ENCODE measurements around the gene VPS13D. TPM values are rescaled to one million over a fixed set of nuclear protein-coding genes. Genes with fewer than 3 reads are reported as not detected.
A peak's percentile ranks its signal among the peaks of the same experiment; 100 is the strongest.

VPS13D gene
- total and polyA plus RNA-seq, 2 donors (not counting 3 experiments of a cell fraction or from before 2014, with no cell fraction given) = 13.6 to 48.5 TPM

DNA sequence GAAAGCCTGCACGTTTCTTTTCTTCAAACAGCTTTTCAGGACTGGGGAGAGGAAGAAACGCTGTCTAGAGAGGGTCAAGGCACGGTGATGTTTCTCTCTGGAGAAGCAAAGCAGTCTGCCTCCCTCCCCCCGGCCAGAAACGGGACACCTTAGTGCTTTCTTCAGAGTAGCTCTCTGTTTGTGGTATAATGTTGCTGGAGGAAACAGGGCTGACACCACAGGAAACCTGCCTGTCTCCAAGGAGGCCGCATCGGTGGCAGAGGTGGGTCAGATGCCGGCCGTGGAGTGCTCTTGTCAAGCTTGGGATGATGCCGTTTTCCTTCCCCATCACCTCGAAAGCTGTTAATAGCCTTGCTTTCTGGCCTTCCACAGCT, 248.8 kb downstream of the VPS13D start:
- no peaks in the 10 kb centered on the region for H3K27me3 ChIP-seq (ENCODE audit: control insufficient read depth in 2 of 2, insufficient read depth in 2 of 2, low read length in 2 of 2)
- peak overlapping the region; percentile 40 for H3K9ac ChIP-seq (replicated peaks; ENCODE audit: extremely low read depth, insufficient read depth, low read length)
- POLR2A ChIA-PET = interaction anchor here (0.8 to 1.8 kb wide), 3 partner anchors 24 to 116 kb away, joined by 4 to 6 read pairs (median 5); no protein-coding TSS in a partner anchor
- BruUV-seq (replicated peaks) = no TSS peak
- peak overlapping the region; percentile 2 for H3K4me2 ChIP-seq (ENCODE audit: insufficient read depth, low read length)
- no peaks in the 10 kb centered on the region for H4K20me1 ChIP-seq (replicated peaks; ENCODE audit: control insufficient read depth, extremely low read depth, insufficient read depth, low read length)
- H3K9me3 ChIP-seq (replicated peaks; ENCODE audit: control insufficient read depth, insufficient read depth, low read length) = no peaks in the 10 kb centered on the region
- H3K9me1 ChIP-seq (replicated peaks; ENCODE audit: control insufficient read depth, extremely low read depth, insufficient read depth, low read length) = no peaks in the 10 kb centered on the region
- peaks cover 61% of the 10 kb centered on the region for H3K4me1 ChIP-seq (ENCODE audit: control insufficient read depth, extremely low read depth, insufficient read depth, low read length)
- no peak for FAIRE-seq
- no peak overlapping the region for H3K4me3 ChIP-seq (replicated peaks in 1 of 3; ENCODE audit: insufficient read depth in 1 of 3, low read depth in 1 of 3, low read length in 3 of 3)
- H3K36me3 ChIP-seq (ENCODE audit: control insufficient read depth in 2 of 2, extremely low read depth in 1 of 2, insufficient read depth in 2 of 2, low read length in 2 of 2) = no peaks in the 10 kb centered on the region
- CTCF ChIA-PET = interaction anchor here (0.7 to 2.8 kb wide), 10 partner anchors 18 to 180 kb away, joined by 3 to 12 read pairs (median 6); no protein-coding TSS in a partner anchor
- no peak overlapping the region for H2AFZ ChIP-seq (ENCODE audit: low read depth, low read length)
- H3K79me2 ChIP-seq (ENCODE audit: control insufficient read depth, insufficient read depth, low read length) = no peaks in the 10 kb centered on the region
- H3K27ac ChIP-seq (ENCODE audit: insufficient read depth, low read depth, low read length) = peak overlapping the region; percentile 66
- TF ChIP-seq JUN (IDR thresholded peaks at IDR 0.05; ENCODE audit: borderline replicate concordance, insufficient read depth, insufficient read length, low read depth) = no peak
- peak; percentile 5 for TF ChIP-seq POLR2AphosphoS5 (IDR thresholded peaks at IDR 0.05; ENCODE audit: insufficient read depth, low read depth, low read length)
- TF ChIP-seq MAX (IDR thresholded peaks at IDR 0.05; ENCODE audit: insufficient read depth, insufficient read length) = no peak
- no peak for TF ChIP-seq GATA2 (IDR thresholded peaks at IDR 0.05; ENCODE audit: insufficient read depth, insufficient read length, low read depth, low read length)
- TF ChIP-seq CTCF (IDR thresholded peaks at IDR 0.05; ENCODE audit: extremely low read depth in 1 of 2, insufficient read depth in 1 of 2, low read depth in 1 of 2, low read length in 2 of 2) = no peak
- TF ChIP-seq POLR2A (IDR thresholded peaks at IDR 0.05; ENCODE audit: low read depth, low read length) = no peak
- TF ChIP-seq FOS (IDR thresholded peaks at IDR 0.05; ENCODE audit: borderline replicate concordance, insufficient read depth, low read length) = peak; percentile 5
- intact Hi-C loops (cut with micrococcal nuclease) (loop anchor here (1.0 kb wide), 7 partner anchors 17 to 140 kb away; partner anchors contain the start of gene DHRS3), dilution Hi-C loops (cut with MboI; ENCODE audit: extremely low pct_ligation_motif_present, low sequenced_read_pairs) (no loop called here)
- no peak for DNase-seq (ENCODE audit: low read depth, low spot score)

All from endothelial cell of umbilical vein (primary cell).